Gastroesophageal sphincter (tissue), 4 donors: ENCODE results near the gene P2RY2. TPM values are rescaled to one million over a fixed set of nuclear protein-coding genes. Genes with fewer than 3 reads are reported as not detected.

ENCODE experiments used
- ATAC-seq: fragments of 150-250 bp; one replicate; pipeline ENCODE4 v1.9.1; 2016; ENCODE audit warnings: mild to moderate bottlenecking, moderate library complexity
- H3K27ac ChIP-seq, 4 donors: fragments of 200-600 bp; sonication (generic) in 3 of 4; 1 replicate in 3 of 4; 2 replicates in 1 of 4; pipeline ENCODE4 v1.5.1; 2016 to 2019
- H3K27me3 ChIP-seq: fragments of 200-600 bp; sonication (generic); one replicate; pipeline ENCODE4 v1.5.1; 2019
- H3K36me3 ChIP-seq, 2 donors: fragments of 200-600 bp; sonication (generic); one replicate each; pipeline ENCODE4 v1.5.1; 2019; ENCODE audit warnings: control low read depth in 1 of 2
- H3K4me1 ChIP-seq, 3 donors: fragments of 200-600 bp; sonication (generic); 1 replicate in 2 of 3; 2 replicates in 1 of 3; pipeline ENCODE4 v1.5.1; 2016 to 2019; ENCODE audit warnings: control low read depth in 2 of 3
- H3K4me3 ChIP-seq, 2 donors: fragments of 200-600 bp; sonication (generic); one replicate each; pipeline ENCODE4 v1.5.1; 2019; ENCODE audit warnings: mild to moderate bottlenecking in 1 of 2, moderate library complexity in 1 of 2
- H3K9me3 ChIP-seq, 3 donors: fragments of 200-600 bp; sonication (generic); one replicate each; pipeline ENCODE4 v1.5.1; 2017 to 2019; ENCODE audit warnings: control low read depth in 2 of 3
- EP300 ChIP-seq: sonication (generic); formaldehyde crosslinking; IDR thresholded peaks from one replicate; pipeline ENCODE4 v1.6.1; 2017; ENCODE audit warnings: antibody characterized with exemption, mild to moderate bottlenecking
- POLR2A ChIP-seq, 2 donors: fragments of 450-650 bp; IDR thresholded peaks; one replicate each; pipeline ENCODE4 v1.6.1; 2017; ENCODE audit warnings: antibody characterized with exemption in 2 of 2, mild to moderate bottlenecking in 2 of 2, moderate library complexity in 1 of 2
- POLR2AphosphoS5 ChIP-seq: sonication (generic); formaldehyde crosslinking; IDR thresholded peaks from one replicate; pipeline ENCODE4 v1.6.1; 2017; ENCODE audit warnings: antibody characterized with exemption
- WGBS, 2 donors: methylation state at CpG; one replicate each; pipeline ENCODE4 v1.1.5; 2018; ENCODE audit warnings: low coverage in 1 of 2; 5-methylcytosine and 5-hydroxymethylcytosine counted together
- total RNA-seq, 4 donors: library from RNA; depleted of rRNA; stranded (reverse); fragments of >200 nt; gene quantifications; one replicate each; pipeline ENCODE4 v1.1.0, GENCODE V29; 2016
- TF ChIP-seq, protein P1 (sequence below), 4 experiments: fragments of 200-600 bp in 2 of 4; fragments of 450-650 bp in 2 of 4; sonication (generic) in 1 of 4; IDR thresholded peaks; one replicate each; pipeline ENCODE4 v1.5.1; 2017 to 2019; ENCODE audit warnings: antibody characterized with exemption in 4 of 4, mild to moderate bottlenecking in 2 of 4, moderate library complexity in 2 of 4

The P2RY2 gene
- total RNA-seq, 4 donors from 2014 or later = 0.35 to 2.5 (median 0.89) TPM

DNA sequence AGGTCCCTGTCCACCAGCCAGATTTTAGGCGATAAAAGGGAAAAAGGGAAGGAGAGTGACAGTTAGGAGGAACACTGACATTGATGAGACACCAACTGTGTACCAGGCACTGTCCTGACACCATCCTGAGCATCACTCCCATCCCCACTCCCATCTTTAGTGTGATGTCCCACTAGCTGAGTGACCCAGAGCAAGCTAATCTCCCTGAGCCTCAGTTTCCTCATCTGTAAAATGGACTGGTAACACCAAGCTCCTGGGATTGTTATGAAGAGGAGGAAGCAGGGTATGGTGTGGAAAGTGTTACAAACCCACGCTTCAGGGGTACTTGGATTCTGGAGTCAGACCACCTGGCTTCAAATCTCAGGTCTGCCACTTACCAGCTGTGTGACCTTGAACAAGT lies 45.6 kb downstream of the P2RY2 start:
- no peak overlapping the region for H3K4me3 ChIP-seq
- H3K27ac ChIP-seq = no peak overlapping the region
- H3K4me1 ChIP-seq = peaks cover 0 to 9% (median 4%) of the 10 kb centered on the region in 3 donors
- H3K27me3 ChIP-seq = peaks cover 47% of the 10 kb centered on the region
- TF ChIP-seq POLR2A (IDR thresholded peaks at IDR 0.05) = no peak
- no peak for TF ChIP-seq EP300
- TF ChIP-seq, protein P1, sequence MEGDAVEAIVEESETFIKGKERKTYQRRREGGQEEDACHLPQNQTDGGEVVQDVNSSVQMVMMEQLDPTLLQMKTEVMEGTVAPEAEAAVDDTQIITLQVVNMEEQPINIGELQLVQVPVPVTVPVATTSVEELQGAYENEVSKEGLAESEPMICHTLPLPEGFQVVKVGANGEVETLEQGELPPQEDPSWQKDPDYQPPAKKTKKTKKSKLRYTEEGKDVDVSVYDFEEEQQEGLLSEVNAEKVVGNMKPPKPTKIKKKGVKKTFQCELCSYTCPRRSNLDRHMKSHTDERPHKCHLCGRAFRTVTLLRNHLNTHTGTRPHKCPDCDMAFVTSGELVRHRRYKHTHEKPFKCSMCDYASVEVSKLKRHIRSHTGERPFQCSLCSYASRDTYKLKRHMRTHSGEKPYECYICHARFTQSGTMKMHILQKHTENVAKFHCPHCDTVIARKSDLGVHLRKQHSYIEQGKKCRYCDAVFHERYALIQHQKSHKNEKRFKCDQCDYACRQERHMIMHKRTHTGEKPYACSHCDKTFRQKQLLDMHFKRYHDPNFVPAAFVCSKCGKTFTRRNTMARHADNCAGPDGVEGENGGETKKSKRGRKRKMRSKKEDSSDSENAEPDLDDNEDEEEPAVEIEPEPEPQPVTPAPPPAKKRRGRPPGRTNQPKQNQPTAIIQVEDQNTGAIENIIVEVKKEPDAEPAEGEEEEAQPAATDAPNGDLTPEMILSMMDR (IDR thresholded peaks at IDR 0.05) = no peak
- no peak for TF ChIP-seq POLR2AphosphoS5
- no peaks in the 10 kb centered on the region for H3K36me3 ChIP-seq
- no peak for ATAC-seq
- 25 to 88% methylated on average over 1 to 2 of the region's 2 CpGs for WGBS, 2 donors
- no peaks in the 10 kb centered on the region for H3K9me3 ChIP-seq

DNA sequence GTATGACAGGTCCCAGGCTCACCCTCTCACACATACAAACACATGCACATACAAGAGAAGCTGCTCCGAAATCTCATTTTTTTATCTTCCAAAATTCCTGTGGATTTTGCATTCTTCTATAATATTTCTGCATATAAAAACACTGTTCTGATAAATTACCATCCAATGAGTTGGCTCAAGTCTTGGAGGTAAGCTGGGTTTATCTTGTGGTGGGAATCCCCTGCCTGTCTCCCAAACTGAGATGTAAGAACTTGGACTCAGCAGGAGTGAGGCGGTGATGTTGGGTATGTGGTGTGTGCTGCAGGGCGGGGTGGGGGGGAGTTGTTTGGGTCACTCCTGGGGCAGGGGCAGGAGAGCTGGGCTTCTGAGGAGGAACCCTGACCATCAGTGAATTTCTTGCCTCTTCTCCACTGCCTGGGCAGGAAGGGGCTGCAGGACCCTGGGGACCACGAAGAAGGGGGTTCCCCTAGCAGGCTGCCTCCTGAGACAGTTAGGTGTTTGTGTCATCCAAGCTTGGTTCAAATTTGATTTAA lies 47.3 kb downstream of the P2RY2 start:
- Histone ChIP-seq H3K4me3 (no peak overlapping the region), H3K27ac (no peak overlapping the region), H3K9me3 (no peaks in the 10 kb centered on the region), H3K4me1 (peaks cover 0 to 15% (median 4%) of the 10 kb centered on the region in 3 donors), H3K36me3 (no peaks in the 10 kb centered on the region), H3K27me3 (peaks cover 49% of the 10 kb centered on the region)
- ATAC-seq = no peak
- TF ChIP-seq POLR2A (IDR thresholded peaks at IDR 0.05) = no peak
- no peak for TF ChIP-seq POLR2AphosphoS5
- no peak for TF ChIP-seq EP300
- TF ChIP-seq, protein P1 (IDR thresholded peaks at IDR 0.05) = no peak
- whole genome bisulfite sequencing, 2 donors = 80 to 91% methylated on average over 1 to 2 of the region's 4 CpGs

DNA sequence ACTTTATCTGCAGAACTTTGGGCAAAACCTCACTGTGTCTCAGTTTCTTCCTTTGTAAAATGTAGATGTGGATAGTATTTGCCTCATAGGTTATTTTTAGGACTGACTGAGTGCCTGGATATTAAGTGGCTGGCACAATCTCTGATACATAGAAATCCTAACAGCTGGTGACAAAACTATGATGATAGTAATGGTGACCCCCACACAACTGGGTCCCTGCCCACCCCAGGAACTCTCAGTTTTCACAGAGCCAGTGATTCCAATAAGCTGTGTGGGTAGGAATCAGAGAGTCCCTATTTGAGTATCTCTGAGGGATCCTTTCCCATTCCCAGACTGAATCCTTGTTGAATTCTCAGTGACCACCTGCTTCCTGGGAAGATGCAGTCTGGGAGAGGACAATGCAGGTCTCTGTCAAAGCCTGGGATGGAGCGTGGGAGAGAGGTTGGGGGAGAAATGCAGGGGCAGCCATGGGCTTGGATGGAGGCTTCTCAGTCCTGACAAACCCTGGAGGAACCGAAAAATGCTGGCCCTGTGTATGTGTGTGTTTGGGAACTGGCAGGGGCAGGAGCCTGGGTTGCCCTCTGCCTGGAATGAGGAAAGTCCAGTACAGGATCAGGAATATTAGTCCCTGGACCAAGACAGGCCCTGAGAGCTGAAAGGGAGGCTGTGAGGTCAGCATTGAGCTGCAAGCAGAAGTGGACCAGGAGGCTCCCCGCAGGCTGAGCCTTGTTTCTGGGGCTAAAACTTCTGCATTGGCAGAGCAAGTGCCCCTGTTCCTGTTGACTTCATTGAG lies 48.0 kb downstream of the P2RY2 start:
- 83 to 100% methylated on average over 1 of the region's 3 CpGs for WGBS, 2 donors
- ATAC-seq = no peak
- no peaks in the 10 kb centered on the region for H3K9me3 ChIP-seq
- no peak for TF ChIP-seq EP300
- TF ChIP-seq POLR2AphosphoS5 = no peak
- TF ChIP-seq, protein P1 (IDR thresholded peaks at IDR 0.05) = no peak
- TF ChIP-seq POLR2A (IDR thresholded peaks at IDR 0.05) = no peak
- H3K27me3 ChIP-seq = peaks cover 53% of the 10 kb centered on the region
- H3K4me1 ChIP-seq = peaks cover 0 to 15% (median 4%) of the 10 kb centered on the region in 3 donors
- H3K4me3 ChIP-seq = no peak overlapping the region
- H3K27ac ChIP-seq = no peak overlapping the region
- no peaks in the 10 kb centered on the region for H3K36me3 ChIP-seq

DNA sequence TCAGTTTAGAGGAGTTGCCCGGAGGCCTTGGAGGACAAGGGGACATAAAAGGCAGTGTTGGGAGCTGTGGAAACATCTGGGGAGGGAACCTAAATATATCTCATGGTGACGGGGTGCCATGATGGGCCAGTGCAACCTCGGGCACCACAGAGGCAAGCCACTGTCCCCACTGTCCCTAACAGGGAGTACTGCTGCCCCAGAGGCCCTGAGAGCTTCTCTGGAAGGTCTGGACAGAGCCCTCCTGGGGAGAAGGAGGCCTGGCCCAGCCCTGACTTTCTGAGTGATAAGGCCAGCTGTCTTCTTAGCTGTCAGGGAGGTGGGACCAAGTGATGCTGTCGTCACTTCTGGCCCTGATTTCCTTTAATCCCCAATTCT lies 48.6 kb downstream of the P2RY2 start:
- no peak for TF ChIP-seq POLR2A (IDR thresholded peaks at IDR 0.05)
- TF ChIP-seq POLR2AphosphoS5 = no peak
- no peak for TF ChIP-seq EP300
- TF ChIP-seq, protein P1 (IDR thresholded peaks at IDR 0.05) = no peak
- H3K4me1 ChIP-seq = peaks cover 0 to 15% (median 4%) of the 10 kb centered on the region in 3 donors
- H3K27me3 ChIP-seq = peaks cover 53% of the 10 kb centered on the region
- no peaks in the 10 kb centered on the region for H3K9me3 ChIP-seq
- WGBS, 2 donors = 72 to 90% methylated on average over 2 of the region's 4 CpGs
- no peak for ATAC-seq
- H3K36me3 ChIP-seq = no peaks in the 10 kb centered on the region
- H3K27ac ChIP-seq = no peak overlapping the region
- H3K4me3 ChIP-seq = no peak overlapping the region
